A204.1 (cell line): ENCODE data around the gene MAPKBP1.

Source experiments
- FAIRE-seq: peaks from 2 replicates; lab custom pipeline; 2012; peaks lifted over from hg19 to GRCh38; lab: Jason Lieb, UNC

The MAPKBP1 gene

GRCh38 chr15:41788262-41788661 lies 14.0 kb downstream of the MAPKBP1 start:
- no peak for FAIRE-seq

GRCh38 chr15:41789236-41789635 lies 15.0 kb downstream of the MAPKBP1 start:
- no peak for FAIRE-seq

DNA sequence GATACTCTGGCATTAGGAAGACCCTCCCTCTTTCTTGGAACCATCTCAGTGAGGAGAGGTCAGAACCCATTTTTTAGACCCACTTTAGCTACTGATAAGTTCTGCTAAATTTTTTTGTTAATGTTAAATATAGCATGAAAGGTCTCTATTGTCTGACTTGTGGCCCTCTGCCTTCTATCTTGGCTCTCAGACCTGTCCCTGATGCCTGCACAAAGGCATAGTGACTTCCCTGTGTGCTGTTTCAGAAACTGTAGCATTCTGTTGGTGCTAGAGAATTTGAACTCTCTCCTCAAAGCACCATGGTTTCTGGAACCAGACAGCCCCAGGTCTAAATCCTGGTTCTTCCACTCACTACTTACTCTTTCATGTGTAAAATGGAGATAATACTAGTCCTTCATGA lies 15.4 kb downstream of the MAPKBP1 start:
- FAIRE-seq = no peak

GRCh38 chr15:41790169-41790568 lies 15.9 kb downstream of the MAPKBP1 start:
- no peak for FAIRE-seq

DNA sequence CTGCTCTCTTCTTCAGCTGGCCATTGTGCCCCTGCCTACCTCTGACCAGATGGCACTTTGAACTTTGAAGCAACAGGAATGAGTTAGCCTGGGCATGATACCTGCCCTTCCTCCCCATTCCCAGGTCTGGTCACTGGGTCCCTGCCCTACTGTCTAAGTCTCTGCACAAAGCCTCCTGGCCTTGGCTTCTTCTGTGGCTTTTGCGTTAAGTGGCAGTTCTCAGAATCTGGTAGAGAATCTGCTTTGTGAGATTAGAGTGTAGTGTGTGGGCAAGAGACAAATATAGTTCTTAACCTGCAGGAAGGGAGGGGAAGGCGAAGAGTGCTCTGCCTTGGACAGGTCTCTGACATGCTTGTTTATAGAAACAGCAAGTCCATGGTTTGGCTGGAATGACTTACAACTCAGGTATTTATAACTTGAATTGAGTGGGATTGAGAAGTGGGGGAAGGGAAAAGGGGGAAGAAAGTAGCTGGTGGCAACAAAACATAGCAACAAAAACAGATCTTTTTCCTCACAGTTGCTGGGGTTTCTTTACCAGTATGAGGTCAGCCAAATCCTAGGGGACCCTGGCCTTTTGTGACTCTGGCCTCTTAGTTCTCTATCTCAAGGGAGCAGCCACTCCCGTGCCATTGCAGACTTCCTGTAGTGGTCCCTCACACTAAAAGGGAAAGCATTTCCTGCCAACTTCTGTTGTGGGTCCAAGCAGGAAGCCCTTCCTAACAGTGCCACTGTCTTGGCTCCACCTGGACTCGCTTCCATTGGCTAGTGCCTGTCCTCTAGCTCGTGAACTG lies 16.7 kb downstream of the MAPKBP1 start:
- no peak for FAIRE-seq

DNA sequence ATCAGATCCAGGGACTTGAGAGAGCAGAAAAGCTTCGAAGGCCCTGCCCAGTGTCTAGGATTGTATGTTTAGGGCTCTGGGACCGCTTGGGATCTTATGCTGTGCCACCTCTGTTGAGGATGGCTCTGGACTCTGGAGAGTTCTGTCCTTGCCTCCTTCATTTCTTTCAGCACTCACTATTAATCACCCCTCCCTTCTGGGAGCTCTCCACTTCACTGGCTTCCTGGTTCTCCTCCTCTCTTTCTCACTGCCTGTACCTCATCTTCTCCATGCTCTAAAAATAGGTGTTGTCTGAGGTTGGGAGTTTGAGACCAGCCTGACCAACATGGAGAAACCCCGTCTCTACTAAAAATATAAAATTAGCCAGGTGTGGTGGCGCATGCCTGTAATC lies 17.3 kb downstream of the MAPKBP1 start:
- no peak for FAIRE-seq

- no peak for FAIRE-seq
These were observed 17.8 kb downstream of the MAPKBP1 start for GRCh38 chr15:41792000-41792637.

DNA sequence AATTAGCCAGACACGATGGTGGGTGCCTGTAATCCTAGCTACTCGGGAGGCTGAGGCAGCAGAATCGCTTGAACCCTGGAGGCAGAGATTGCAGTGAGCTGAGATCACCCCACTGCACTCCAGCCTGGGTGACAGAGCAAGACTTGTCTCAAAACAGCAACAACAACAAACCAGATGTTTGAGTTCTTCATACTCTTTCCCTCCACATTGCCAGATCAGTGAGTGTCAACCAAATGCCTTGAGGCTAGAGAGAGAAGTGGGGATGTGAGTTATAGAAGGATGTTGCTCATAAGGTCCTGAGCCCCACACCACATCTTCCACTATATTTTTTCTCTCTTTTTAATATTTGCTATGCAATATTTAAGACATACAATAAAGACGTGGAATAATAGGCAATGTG lies 19.8 kb downstream of the MAPKBP1 start:
- no peak for FAIRE-seq

GRCh38 chr15:41795996-41796856 lies 21.9 kb downstream of the MAPKBP1 start:
- no peak for FAIRE-seq

DNA sequence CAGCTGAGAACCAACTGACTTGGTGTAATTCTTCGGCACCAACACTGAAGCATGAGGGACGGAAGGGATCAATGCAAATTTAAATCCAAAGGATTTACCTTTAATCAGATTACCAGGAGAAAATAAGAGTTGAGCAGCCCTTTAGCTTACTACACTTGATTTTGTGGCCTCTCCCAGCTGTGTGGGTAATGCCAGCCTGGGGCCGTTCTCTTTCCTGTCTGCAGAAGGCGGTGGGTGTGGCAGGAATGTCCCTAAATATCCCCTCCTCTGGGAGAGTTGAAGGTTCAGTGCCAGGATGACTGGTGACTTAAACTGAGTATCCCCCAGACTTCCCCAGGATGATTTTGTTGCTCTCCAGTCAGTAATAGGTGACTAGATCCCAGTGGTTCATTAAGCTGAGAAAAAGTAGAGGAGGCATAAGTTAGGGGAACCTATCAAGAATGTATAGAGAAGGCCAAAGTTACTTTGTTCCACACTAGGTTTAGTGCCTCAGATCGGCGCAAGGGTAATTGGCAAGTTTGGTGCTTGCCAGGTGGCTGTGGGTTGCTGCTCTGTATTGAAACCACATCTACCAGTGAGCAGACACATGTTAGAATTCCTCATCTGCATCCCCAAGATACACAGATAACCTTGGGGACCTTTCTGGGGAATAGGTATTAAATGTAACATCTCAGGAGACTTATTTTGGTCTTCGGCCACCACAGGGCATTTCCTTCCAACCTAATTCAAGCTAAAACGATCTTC lies 23.1 kb downstream of the MAPKBP1 start:
- FAIRE-seq = no peak

DNA sequence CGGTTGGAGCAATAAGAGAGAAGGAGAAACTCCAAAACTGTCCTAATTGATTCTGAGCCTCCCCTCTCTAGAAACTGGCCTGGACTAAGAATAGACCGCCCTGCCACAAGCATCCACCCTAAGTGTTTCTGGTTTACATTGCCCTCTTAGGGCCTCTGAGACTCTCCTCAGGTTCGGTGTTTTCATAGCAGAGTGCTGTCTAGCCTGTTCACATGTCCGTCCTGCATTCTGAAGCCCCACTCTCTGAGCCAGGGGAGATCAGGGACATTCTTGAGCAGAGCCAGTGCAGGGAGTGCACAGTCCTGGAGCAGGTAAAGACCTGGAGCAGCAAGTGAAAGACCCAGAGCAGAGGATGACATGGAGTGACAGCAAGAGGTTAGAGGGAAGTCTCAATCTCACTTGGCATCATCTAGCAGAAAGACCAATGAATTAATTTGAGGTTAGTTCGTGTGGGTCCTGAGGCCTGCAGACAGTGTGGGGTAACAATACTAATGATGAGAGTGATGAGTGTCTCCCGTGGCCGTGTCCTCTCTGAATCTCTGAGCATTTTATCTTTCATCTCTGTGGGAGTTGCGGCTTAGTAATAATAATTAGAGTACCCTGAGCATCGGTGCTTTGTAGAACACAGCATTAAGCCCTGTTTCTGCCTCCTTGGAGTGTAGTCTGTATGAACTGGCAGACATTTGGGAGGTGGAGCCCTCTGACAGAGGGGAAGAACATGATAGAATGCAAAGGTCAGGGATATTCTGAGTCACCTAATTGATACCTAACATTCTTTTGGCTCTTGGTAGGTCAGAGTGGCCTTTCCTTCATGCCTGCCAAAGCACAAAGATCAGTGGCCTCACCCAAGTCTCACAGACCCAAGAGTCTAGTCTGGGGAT lies 24.6 kb downstream of the MAPKBP1 start:
- no peak for FAIRE-seq

- FAIRE-seq = no peak
These were observed 25.2 kb downstream of the MAPKBP1 start for GRCh38 chr15:41799488-41799805.

DNA sequence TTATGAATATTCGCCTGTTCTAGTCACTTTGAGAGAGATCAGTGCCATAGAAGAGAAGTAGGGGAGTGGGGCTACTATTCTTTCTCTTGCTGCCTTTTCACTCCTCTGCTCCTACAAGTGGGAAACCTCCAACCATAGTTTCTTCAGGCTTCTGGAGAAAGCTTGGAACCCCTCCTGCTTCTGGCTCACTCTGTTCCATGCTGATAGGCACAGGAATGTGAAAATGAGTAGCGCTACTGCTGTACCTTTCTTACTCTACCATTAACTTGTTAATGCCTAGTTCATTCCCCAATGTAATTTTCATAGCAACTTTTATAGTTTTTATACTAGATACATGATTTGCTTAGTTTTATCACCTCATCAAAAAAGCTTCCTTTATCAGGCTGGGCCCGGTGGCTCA lies 26.9 kb downstream of the MAPKBP1 start:
- no peak for FAIRE-seq

- no peak for FAIRE-seq
These were observed 27.7 kb downstream of the MAPKBP1 start for GRCh38 chr15:41801850-41802455.

DNA sequence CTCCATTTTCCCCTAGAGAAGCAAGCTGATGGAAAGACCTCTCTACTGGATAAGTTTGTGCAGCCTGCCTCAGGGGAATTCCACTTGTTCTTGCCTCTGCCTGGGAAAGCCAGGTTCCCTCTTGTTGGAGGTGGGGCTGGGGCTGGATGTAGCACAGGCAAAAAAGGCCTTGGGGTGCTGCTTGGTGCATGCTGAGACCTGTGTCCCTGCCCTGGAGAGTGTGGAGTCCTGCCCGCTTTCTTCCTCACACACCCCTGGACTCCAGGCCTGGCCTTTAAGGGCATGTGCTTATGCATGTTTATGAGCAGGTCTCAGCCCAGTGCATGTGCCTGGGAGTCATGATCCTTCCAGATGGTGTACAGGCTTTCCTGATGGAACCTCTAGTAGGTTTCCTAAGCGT lies 30.1 kb downstream of the MAPKBP1 start:
- FAIRE-seq = no peak

GRCh38 chr15:41804916-41805666 lies 30.8 kb downstream of the MAPKBP1 start:
- no peak for FAIRE-seq

GRCh38 chr15:41805711-41806110 lies 31.4 kb downstream of the MAPKBP1 start:
- no peak for FAIRE-seq

DNA sequence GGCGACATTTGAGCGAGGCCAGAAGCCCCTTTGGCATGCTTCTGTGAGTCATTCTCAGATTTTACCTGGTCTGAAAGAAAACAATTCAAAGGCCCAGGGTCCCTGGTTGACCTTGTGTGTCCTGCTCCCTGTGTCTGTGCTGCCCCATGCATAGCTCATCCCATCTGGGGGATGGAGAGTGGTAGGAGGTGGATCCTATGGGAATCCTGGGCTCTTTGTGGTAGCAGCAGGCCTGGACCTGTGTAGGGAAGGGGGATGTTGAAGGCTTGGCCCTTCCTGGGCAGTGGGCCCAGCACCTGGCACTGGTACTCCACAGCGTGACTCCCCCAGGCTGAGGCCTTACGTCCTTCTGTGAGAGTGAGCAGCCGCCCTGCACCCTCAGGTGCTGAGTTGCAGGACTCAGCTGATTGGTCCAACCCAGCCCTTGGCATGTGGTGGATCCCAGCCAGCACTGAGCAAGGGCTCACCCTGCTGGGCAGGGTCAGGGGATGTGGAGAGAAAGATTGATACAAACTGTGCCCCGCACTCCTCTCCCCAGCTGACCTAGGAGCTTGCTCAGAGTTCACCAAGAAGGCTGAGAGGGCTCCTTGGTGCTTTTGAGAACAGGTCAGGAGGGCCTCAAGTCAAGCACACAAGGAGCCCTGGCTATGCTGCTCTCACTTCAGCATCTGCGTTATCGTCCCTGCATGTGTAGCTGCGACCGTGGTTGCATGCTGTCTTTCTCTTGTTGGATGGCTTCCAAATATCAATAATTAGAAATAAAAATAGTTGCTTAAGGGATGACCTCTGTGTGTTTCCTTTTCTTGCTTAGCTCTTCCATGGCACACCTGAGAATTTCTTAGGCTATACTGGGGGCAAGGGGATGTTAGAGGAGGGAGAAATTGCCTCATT lies 32.3 kb downstream of the MAPKBP1 start:
- FAIRE-seq = no peak

- no peak for FAIRE-seq
These were observed 34.8 kb downstream of the MAPKBP1 start for GRCh38 chr15:41809121-41809520.
